Sigmoid colon (tissue), 7 donors: Measurements from ENCODE around the gene PDE1A. TPM values are rescaled to one million over a fixed set of nuclear protein-coding genes. Genes with fewer than 3 reads are reported as not detected.
A peak's percentile ranks its signal among the peaks of the same experiment; 100 is the strongest.

ENCODE experiments used
- DNase-seq: peaks from one replicate; pipeline ENCODE4 v3.0.0-alpha.2; 2019
- H3K27ac ChIP-seq, 4 donors: fragments of 200-600 bp; sonication (generic); one replicate each; pipeline ENCODE4 v1.5.1; 2016 to 2019; ENCODE audit warnings: mild to moderate bottlenecking in 1 of 4
- H3K27me3 ChIP-seq, 3 donors: fragments of 200-600 bp; sonication (generic); one replicate each; pipeline ENCODE4 v1.5.1; 2019; ENCODE audit warnings: mild to moderate bottlenecking in 1 of 3
- H3K36me3 ChIP-seq, 4 donors: fragments of 200-600 bp; sonication (generic); one replicate each; pipeline ENCODE4 v1.5.1; 2016 to 2019
- H3K4me1 ChIP-seq, 4 donors: fragments of 200-600 bp; sonication (generic); one replicate each; pipeline ENCODE4 v1.5.1; 2017 to 2019
- H3K4me3 ChIP-seq, 4 donors: fragments of 200-600 bp; sonication (generic); one replicate each; pipeline ENCODE4 v1.5.1; 2017 to 2019; ENCODE audit warnings: mild to moderate bottlenecking in 2 of 4, moderate library complexity in 1 of 4
- H3K9me3 ChIP-seq, 4 donors: fragments of 200-600 bp in 3 of 4; sonication (generic) in 3 of 4; one replicate each; pipeline versions ENCODE4 v1.5.1 to v1.6.1; 2013 to 2019
- CTCF ChIP-seq, 4 experiments: fragments of 450-650 bp in 3 of 4; fragments of 200-600 bp in 1 of 4; IDR thresholded peaks; one replicate each; pipeline ENCODE4 v1.5.1; 2016 to 2019; ENCODE audit warnings: antibody characterized with exemption in 4 of 4, mild to moderate bottlenecking in 3 of 4, moderate library complexity in 2 of 4
- EP300 ChIP-seq, 4 donors: sonication (generic); formaldehyde crosslinking; IDR thresholded peaks; one replicate each; pipeline ENCODE4 v1.6.1; 2017; ENCODE audit warnings: antibody characterized with exemption in 4 of 4
- POLR2A ChIP-seq, 2 donors: fragments of 450-650 bp; IDR thresholded peaks; one replicate each; pipeline ENCODE4 v1.6.1; 2016; ENCODE audit warnings: antibody characterized with exemption in 2 of 2, mild to moderate bottlenecking in 2 of 2, moderate library complexity in 2 of 2
- POLR2AphosphoS5 ChIP-seq, 4 donors: sonication (generic); formaldehyde crosslinking; IDR thresholded peaks; one replicate each; pipeline ENCODE4 v1.6.1; 2017; ENCODE audit warnings: antibody characterized with exemption in 4 of 4
- WGBS, 2 donors: extraction: QIAGEN DNeasy Blood & Tissue Kit; methylation state at CpG; one replicate each; pipeline ENCODE4 v1.1.7; 2013; 5-methylcytosine and 5-hydroxymethylcytosine counted together
- intact Hi-C: fragments of 100-400 bp; cut with DNase I; formaldehyde crosslinking; loops from one replicate; pipeline ENCODE4 v1.15.1; 2023
- polyA plus RNA-seq, 3 donors: library from polyadenylated mRNA; stranded (reverse); fragments of 200-250 nt; gene quantifications; one replicate each; pipeline ENCODE4 v1.2.3, GENCODE V29; 2013
- total RNA-seq, 4 donors: library from RNA; depleted of rRNA; stranded (reverse); fragments of >200 nt; gene quantifications; one replicate each; pipeline ENCODE4 v1.1.0, GENCODE V29; 2016
- donor health status: healthy with polysubstance abuse.
- donor health status: Bipolar disorder and iron deficiency.
- donor health status: healthy.

Gene PDE1A
- total and polyA plus RNA-seq, 7 donors: 0.69 to 37.1 (median 17.2) TPM

- intact Hi-C loops: loop anchor here (2.0 to 10.0 kb wide), 2 partner anchors 185 to 259 kb away; no protein-coding TSS in a partner anchor
- Histone ChIP-seq H3K4me1 (peaks cover 0 to 25% (median 10%) of the 10 kb centered on the region in 4 donors), H3K4me3 (peak overlapping the region in 2 of 4 donors; percentile 1 to 12), H3K9me3 (no peaks in the 10 kb centered on the region), H3K27ac (peak overlapping the region; percentile 42 to 71 (median 66)), H3K27me3 (no peaks in the 10 kb centered on the region), H3K36me3 (no peaks in the 10 kb centered on the region)
- DNase-seq: no peak
- WGBS, 2 donors: 26 to 59% methylated on average over 8 of the region's 8 CpGs
- TF ChIP-seq POLR2AphosphoS5 (IDR thresholded peaks at IDR 0.05) (peak; percentile 37 to 82 (median 44)), POLR2A (IDR thresholded peaks at IDR 0.05) (no peak), EP300 (IDR thresholded peaks at IDR 0.05) (peak in 1 of 4 donors; percentile 43)
Observed at GRCh38 chr2:182359027-182359989, 67.5 kb downstream of the PDE1A start.

GRCh38 chr2:182358601-182359000, 68.2 kb downstream of the PDE1A start:
- TF ChIP-seq EP300 (IDR thresholded peaks at IDR 0.05): no peak
- TF ChIP-seq CTCF (IDR thresholded peaks at IDR 0.05): no peak
- no peak for TF ChIP-seq POLR2A (IDR thresholded peaks at IDR 0.05)
- no peak for TF ChIP-seq POLR2AphosphoS5 (IDR thresholded peaks at IDR 0.05)
- H3K27ac ChIP-seq: peak overlapping the region; percentile 42 to 71 (median 66)

GRCh38 chr2:182355815-182356214, 71.0 kb downstream of the PDE1A start:
- H3K4me3 ChIP-seq: no peak overlapping the region
- TF ChIP-seq POLR2A (IDR thresholded peaks at IDR 0.05) (no peak), EP300 (IDR thresholded peaks at IDR 0.05) (no peak), CTCF (IDR thresholded peaks at IDR 0.05) (no peak), POLR2AphosphoS5 (IDR thresholded peaks at IDR 0.05) (no peak)
- DNase-seq: no peak
- WGBS, 2 donors: 69 to 73% methylated on average over 1 of the region's 1 CpG
- H3K27me3 ChIP-seq: no peaks in the 10 kb centered on the region
- no peaks in the 10 kb centered on the region for H3K36me3 ChIP-seq
- H3K9me3 ChIP-seq: no peaks in the 10 kb centered on the region
- peaks cover 0 to 25% (median 10%) of the 10 kb centered on the region in 4 donors for H3K4me1 ChIP-seq
- intact Hi-C loops: loop anchor here (10.0 kb wide), 1 partner anchor 189 kb away; no protein-coding TSS in a partner anchor
- no peak overlapping the region for H3K27ac ChIP-seq

More at GRCh38 chr2:182358601-182359000, 68.2 kb downstream of the PDE1A start:
- Histone ChIP-seq H3K9me3 (no peaks in the 10 kb centered on the region), H3K4me3 (no peak overlapping the region), H3K36me3 (no peaks in the 10 kb centered on the region), H3K27me3 (no peaks in the 10 kb centered on the region), H3K4me1 (peaks cover 0 to 25% (median 10%) of the 10 kb centered on the region in 4 donors)
- DNase-seq: no peak
- intact Hi-C loops: loop anchor here (2.0 to 10.0 kb wide), 2 partner anchors 186 to 260 kb away; no protein-coding TSS in a partner anchor
- WGBS, 2 donors: 81 to 90% methylated on average over 3 of the region's 3 CpGs

- TF ChIP-seq POLR2AphosphoS5 (IDR thresholded peaks at IDR 0.05) (no peak), CTCF (IDR thresholded peaks at IDR 0.05) (no peak), EP300 (IDR thresholded peaks at IDR 0.05) (no peak), POLR2A (IDR thresholded peaks at IDR 0.05) (no peak)
- 94 to 95% methylated on average over 4 of the region's 4 CpGs for WGBS, 2 donors
- Histone ChIP-seq H3K36me3 (no peaks in the 10 kb centered on the region), H3K4me3 (no peak overlapping the region), H3K27ac (no peak overlapping the region), H3K27me3 (no peaks in the 10 kb centered on the region), H3K9me3 (no peaks in the 10 kb centered on the region), H3K4me1 (no peaks in the 10 kb centered on the region)
- intact Hi-C loops: loop anchor here (10.0 kb wide), 1 partner anchor 193 kb away; no protein-coding TSS in a partner anchor
- no peak for DNase-seq
Observed at GRCh38 chr2:182351427-182351826, 75.4 kb downstream of the PDE1A start.

- WGBS, 2 donors: 52 to 70% methylated on average over 2 of the region's 2 CpGs
- Histone ChIP-seq H3K4me3 (no peak overlapping the region), H3K9me3 (no peaks in the 10 kb centered on the region), H3K4me1 (no peaks in the 10 kb centered on the region), H3K36me3 (no peaks in the 10 kb centered on the region), H3K27me3 (no peaks in the 10 kb centered on the region), H3K27ac (no peak overlapping the region)
- TF ChIP-seq POLR2AphosphoS5 (IDR thresholded peaks at IDR 0.05) (no peak), CTCF (IDR thresholded peaks at IDR 0.05) (no peak), POLR2A (IDR thresholded peaks at IDR 0.05) (no peak), EP300 (IDR thresholded peaks at IDR 0.05) (no peak)
- DNase-seq: no peak
- intact Hi-C loops: no loop called here
Observed at GRCh38 chr2:182349268-182349667, 77.6 kb downstream of the PDE1A start.
